ENCODE measurements around the gene RNASE7.

Gene RNASE7

GRCh38 chr14:21069388-21070082 is 27.4 kb downstream of the RNASE7 start:
- peak; percentile 9 for DNase-seq

- DNase-seq, result no peak
Observed at GRCh38 chr14:21070083-21070609, 28.0 kb downstream of the RNASE7 start, which contains the start of gene ARHGEF40. Gene ARHGEF40 (plus strand): TSS chr14:21070304. CDS start chr14:21070397, 93 bp downstream.

GRCh38 chr14:21070610-21071224 is 28.6 kb downstream of the RNASE7 start:
- DNase-seq, result no peak

GRCh38 chr14:21071225-21072030 is 29.3 kb downstream of the RNASE7 start:
- peak; percentile 75 for DNase-seq

GRCh38 chr14:21072031-21072473 is 29.9 kb downstream of the RNASE7 start:
- no peak for DNase-seq

- no peak for DNase-seq
Observed at GRCh38 chr14:21072781-21073339, 30.7 kb downstream of the RNASE7 start.

GRCh38 chr14:21073921-21074320 is 31.8 kb downstream of the RNASE7 start:
- no peak for DNase-seq

- no peak for DNase-seq
Observed at GRCh38 chr14:21074398-21075272, 32.5 kb downstream of the RNASE7 start.

GRCh38 chr14:21075719-21076437 is 33.7 kb downstream of the RNASE7 start:
- no peak for DNase-seq

GRCh38 chr14:21077672-21078071 is 35.5 kb downstream of the RNASE7 start:
- no peak for DNase-seq

- DNase-seq, result no peak
Observed at GRCh38 chr14:21078287-21078686, 36.1 kb downstream of the RNASE7 start.

- no peak for DNase-seq
Observed at GRCh38 chr14:21078726-21079125, 36.6 kb downstream of the RNASE7 start.

GRCh38 chr14:21081521-21082142 is 39.5 kb downstream of the RNASE7 start:
- no peak for DNase-seq

- DNase-seq, result no peak
Observed at GRCh38 chr14:21083565-21084325, 41.6 kb downstream of the RNASE7 start.

- no peak for DNase-seq
Observed at GRCh38 chr14:21084396-21084795, 42.2 kb downstream of the RNASE7 start.

- DNase-seq, result no peak
Observed at GRCh38 chr14:21084998-21085853, 43.1 kb downstream of the RNASE7 start.

GRCh38 chr14:21086908-21087293 is 44.7 kb downstream of the RNASE7 start:
- no peak for DNase-seq

GRCh38 chr14:21087294-21088091 is 45.3 kb downstream of the RNASE7 start:
- no peak for DNase-seq
